Suppressor macrophage (primary cell): ENCODE measurements around the gene GRPR.
A peak's percentile ranks its signal among the peaks of the same experiment; 100 is the strongest.

Experiments
- DNase-seq, 4 experiments: peaks; one replicate each; pipeline ENCODE4 v3.0.0-alpha.2; 2020 to 2022
- total RNA-seq, 17 experiments: gene quantifications; one replicate each; lab custom pipeline; 2026; ENCODE audit warnings: mixed read lengths in 6 of 17, inconsistent platforms in 3 of 17; lab: John Stamatoyannopoulos, UW

Gene GRPR
- 0 to 0.71 (median 0.25) reads per million in 17 experiments for total RNA-seq

- peak; percentile 75 to 86 (median 82) for DNase-seq
Measured at GRCh38 chrX:16123222-16123786, at the start of gene GRPR. Gene GRPR (plus strand): TSS chrX:16123565. CDS start chrX:16123954, 389 bp downstream.

GRCh38 chrX:16075087-16075486 is 48.3 kb upstream of the GRPR start:
- DNase-seq = no peak

GRCh38 chrX:16076834-16077233 is 46.5 kb upstream of the GRPR start:
- no peak for DNase-seq

GRCh38 chrX:16077811-16078210 is 45.6 kb upstream of the GRPR start:
- DNase-seq = no peak

- DNase-seq = no peak
Measured at GRCh38 chrX:16081357-16081756, 42.0 kb upstream of the GRPR start.

GRCh38 chrX:16082470-16083085 is 40.8 kb upstream of the GRPR start:
- no peak for DNase-seq

GRCh38 chrX:16087076-16087475 is 36.3 kb upstream of the GRPR start:
- no peak for DNase-seq

- DNase-seq = no peak
Measured at GRCh38 chrX:16089086-16089485, 34.3 kb upstream of the GRPR start.

- DNase-seq = peak in 1 of 4 experiments; percentile 27
Measured at GRCh38 chrX:16096141-16096540, 27.2 kb upstream of the GRPR start.

- DNase-seq = peak in 2 of 4 experiments; percentile 9 to 16
Measured at GRCh38 chrX:16100673-16101072, 22.7 kb upstream of the GRPR start.

GRCh38 chrX:16101581-16101980 is 21.8 kb upstream of the GRPR start:
- no peak for DNase-seq

- DNase-seq = no peak
Measured at GRCh38 chrX:16103625-16104024, 19.7 kb upstream of the GRPR start.

GRCh38 chrX:16112428-16112827 is 10.9 kb upstream of the GRPR start:
- no peak for DNase-seq

- DNase-seq = peak; percentile 28 to 87 (median 59)
Measured at GRCh38 chrX:16113978-16114565, 9.3 kb upstream of the GRPR start.

- DNase-seq = peak in 1 of 4 experiments; percentile 30
Measured at GRCh38 chrX:16114611-16115010, 8.8 kb upstream of the GRPR start.

GRCh38 chrX:16119353-16120220 is 3.8 kb upstream of the GRPR start:
- peak; percentile 50 to 85 (median 73) for DNase-seq

- no peak for DNase-seq
Measured at GRCh38 chrX:16120431-16120830, 2.9 kb upstream of the GRPR start.

GRCh38 chrX:16124201-16124600 is 836 bp downstream of the GRPR start:
- no peak for DNase-seq

- DNase-seq = no peak
Measured at GRCh38 chrX:16125520-16126149, 2.3 kb downstream of the GRPR start.

GRCh38 chrX:16130707-16131106 is 7.3 kb downstream of the GRPR start:
- no peak for DNase-seq

GRCh38 chrX:16134936-16135335 is 11.6 kb downstream of the GRPR start:
- DNase-seq = no peak

GRCh38 chrX:16136080-16136479 is 12.7 kb downstream of the GRPR start:
- DNase-seq = peak in 1 of 4 experiments; percentile 2
